CD14-positive monocyte (primary cell): Measurements from ENCODE around the gene PNMA6E. TPM values are rescaled to one million over a fixed set of nuclear protein-coding genes. Genes with fewer than 3 reads are reported as not detected.

ENCODE experiments used
- DNase-seq, 3 donors: peaks; one replicate each; pipeline ENCODE4 v3.0.0-alpha.2; 2011 to 2022
- H2AFZ ChIP-seq: 2 replicates; pipeline ENCODE4 v1.6.0; 2012; ENCODE audit warnings: mild to moderate bottlenecking, low read depth, low read length, inconsistent platforms; ENCODE audit not compliant: insufficient read depth, poor library complexity, severe bottlenecking
- H3K27ac ChIP-seq, 2 donors: 1 replicate in 1 of 2; 2 replicates in 1 of 2; pipeline ENCODE4 v1.5.1; 2012 to 2013; ENCODE audit warnings: low read length in 2 of 2, control low read depth in 1 of 2, inconsistent platforms in 1 of 2, low read depth in 1 of 2, mild to moderate bottlenecking in 1 of 2
- H3K27me3 ChIP-seq, 2 donors: one replicate each; pipeline versions ENCODE4 v1.6.0 to v1.6.1; 2011 to 2013; ENCODE audit warnings: low read length in 2 of 2; ENCODE audit not compliant: control insufficient read depth in 2 of 2, insufficient read depth in 2 of 2
- H3K36me3 ChIP-seq, 2 donors: replicated peaks in 1 of 2; 1 replicate in 1 of 2; 2 replicates in 1 of 2; pipeline versions ENCODE4 v1.5.1 to v1.6.1; 2012 to 2013; ENCODE audit warnings: low read length in 2 of 2, control low read depth in 1 of 2, inconsistent platforms in 1 of 2, mild to moderate bottlenecking in 1 of 2; ENCODE audit not compliant: insufficient read depth in 2 of 2, control insufficient read depth in 1 of 2
- H3K4me1 ChIP-seq, 2 donors: 1 replicate in 1 of 2; 2 replicates in 1 of 2; pipeline versions ENCODE4 v1.5.1 to v1.6.1; 2012 to 2013; ENCODE audit warnings: low read length in 2 of 2, control low read depth in 1 of 2, inconsistent platforms in 1 of 2, mild to moderate bottlenecking in 1 of 2, moderate library complexity in 1 of 2; ENCODE audit not compliant: insufficient read depth in 2 of 2, control insufficient read depth in 1 of 2
- H3K4me2 ChIP-seq: replicated peaks from 2 replicates; pipeline ENCODE3; 2012; ENCODE audit warnings: low read length, moderate library complexity, mild to moderate bottlenecking; ENCODE audit not compliant: poor library complexity, severe bottlenecking; ENCODE audit errors: extremely low read depth
- H3K4me3 ChIP-seq, 3 experiments: fragments of 200-600 bp in 1 of 3; sonication (generic) in 1 of 3; replicated peaks in 1 of 3; 1 replicate in 2 of 3; 2 replicates in 1 of 3; pipeline ENCODE4 v1.5.1; 2011 to 2013; ENCODE audit warnings: low read length in 3 of 3, mild to moderate bottlenecking in 3 of 3, control low read depth in 2 of 3, low read depth in 2 of 3, inconsistent platforms in 1 of 3, moderate library complexity in 1 of 3
- H3K79me2 ChIP-seq: 2 replicates; pipeline ENCODE4 v1.6.0; 2012; ENCODE audit warnings: mild to moderate bottlenecking, control low read depth, inconsistent platforms, low read length, moderate library complexity; ENCODE audit not compliant: insufficient read depth
- H3K9ac ChIP-seq: 2 replicates; pipeline ENCODE4 v1.6.0; 2017; ENCODE audit warnings: low read length, mild to moderate bottlenecking; ENCODE audit not compliant: insufficient read depth, poor library complexity, severe bottlenecking
- H3K9me3 ChIP-seq, 2 donors: replicated peaks in 1 of 2; 1 replicate in 1 of 2; 2 replicates in 1 of 2; pipeline versions ENCODE4 v1.5.1 to v1.6.1; 2012 to 2013; ENCODE audit warnings: low read length in 2 of 2, control low read depth in 1 of 2; ENCODE audit not compliant: control insufficient read depth in 1 of 2, insufficient read depth in 1 of 2
- H4K20me1 ChIP-seq: 2 replicates; pipeline ENCODE4 v1.6.0; 2012; ENCODE audit warnings: mild to moderate bottlenecking, low read length, control low read depth, moderate library complexity; ENCODE audit not compliant: insufficient read depth
- H3K27ac Mint-ChIP-seq, 7 donors: one replicate each; pipeline ENCODE4 v1.8.0; 2020; ENCODE audit warnings: mild to moderate bottlenecking in 7 of 7, mixed read lengths in 7 of 7, moderate library complexity in 6 of 7, inconsistent platforms in 2 of 7
- H3K27me3 Mint-ChIP-seq, 3 donors: one replicate each; pipeline ENCODE4 v1.8.0; 2021 to 2022; ENCODE audit warnings: low read depth in 3 of 3, mild to moderate bottlenecking in 3 of 3, mixed read lengths in 3 of 3, moderate library complexity in 3 of 3, inconsistent platforms in 1 of 3
- H3K36me3 Mint-ChIP-seq, 2 donors: one replicate each; pipeline ENCODE4 v1.8.0; 2020; ENCODE audit warnings: mixed read lengths in 2 of 2, inconsistent platforms in 1 of 2, mild to moderate bottlenecking in 1 of 2
- H3K4me1 Mint-ChIP-seq: one replicate; pipeline ENCODE4 v1.8.0; 2020; ENCODE audit warnings: mild to moderate bottlenecking, mixed read lengths
- H3K4me3 Mint-ChIP-seq, 2 donors: one replicate each; pipeline ENCODE4 v1.8.0; 2020; ENCODE audit warnings: mild to moderate bottlenecking in 2 of 2, mixed read lengths in 2 of 2, moderate library complexity in 1 of 2
- H3K9me3 Mint-ChIP-seq, 7 donors: one replicate each; pipeline ENCODE4 v1.8.0; 2020 to 2022; ENCODE audit warnings: mixed read lengths in 7 of 7, mild to moderate bottlenecking in 6 of 7, moderate library complexity in 6 of 7, inconsistent platforms in 2 of 7
- WGBS: methylation state at CpG from one replicate; pipeline ENCODE4 v1.1.5; 2013; ENCODE audit warnings: missing lambda C conversion rate; ENCODE audit not compliant: insufficient coverage; 5-methylcytosine and 5-hydroxymethylcytosine counted together
- intact Hi-C, 2 donors: fragments of 100-400 bp; cut with micrococcal nuclease; formaldehyde crosslinking; loops; one replicate each; pipeline versions ENCODE4 v1.15.0 to v1.15.1; 2023
- polyA plus RNA-seq, 3 donors: library from polyadenylated mRNA; depleted of rRNA in 1 of 3; unstranded in 2 of 3; stranded (reverse) in 1 of 3; fragments of 300-500 nt in 2 of 3; fragments of >200 nt in 1 of 3; fragmentation: Illumina TruSeq in 2 of 3; gene quantifications; 1 replicate in 2 of 3; 2 replicates in 1 of 3; pipeline ENCODE4 v1.2.3, GENCODE V29; 2012 to 2021
- TF ChIP-seq, protein P1 (sequence below): fragments of 200-600 bp; IDR thresholded peaks from one replicate; pipeline ENCODE4 v1.8.0; 2022; ENCODE audit warnings: antibody characterized with exemption, mild to moderate bottlenecking

PNMA6E gene
- polyA plus RNA-seq, 3 donors: not detected

- Mint-ChIP-seq H3K27ac (peak overlapping the region in 2 of 7 donors; percentile 18 to 68), H3K4me1 (no peaks in the 10 kb centered on the region), H3K4me3 (no peak overlapping the region), H3K27me3 (peaks cover 0 to 9% (median 3%) of the 10 kb centered on the region in 3 donors), H3K36me3 (peaks cover 16 to 23% of the 10 kb centered on the region in 2 donors), H3K9me3 (no peaks in the 10 kb centered on the region)
- no peaks in the 10 kb centered on the region for H3K27me3 ChIP-seq
- H3K4me3 ChIP-seq: no peak overlapping the region
- no peak overlapping the region for H3K27ac ChIP-seq
- 93% methylated on average over 9 of the region's 17 CpGs for whole genome bisulfite sequencing
- H3K4me1 ChIP-seq: no peaks in the 10 kb centered on the region
- no peak overlapping the region for H3K4me2 ChIP-seq
- no peak for DNase-seq
- H3K36me3 ChIP-seq: peaks cover 21 to 29% of the 10 kb centered on the region in 2 donors
- no peak overlapping the region for H2AFZ ChIP-seq
- no peaks in the 10 kb centered on the region for H3K9me3 ChIP-seq
- TF ChIP-seq, protein P1, sequence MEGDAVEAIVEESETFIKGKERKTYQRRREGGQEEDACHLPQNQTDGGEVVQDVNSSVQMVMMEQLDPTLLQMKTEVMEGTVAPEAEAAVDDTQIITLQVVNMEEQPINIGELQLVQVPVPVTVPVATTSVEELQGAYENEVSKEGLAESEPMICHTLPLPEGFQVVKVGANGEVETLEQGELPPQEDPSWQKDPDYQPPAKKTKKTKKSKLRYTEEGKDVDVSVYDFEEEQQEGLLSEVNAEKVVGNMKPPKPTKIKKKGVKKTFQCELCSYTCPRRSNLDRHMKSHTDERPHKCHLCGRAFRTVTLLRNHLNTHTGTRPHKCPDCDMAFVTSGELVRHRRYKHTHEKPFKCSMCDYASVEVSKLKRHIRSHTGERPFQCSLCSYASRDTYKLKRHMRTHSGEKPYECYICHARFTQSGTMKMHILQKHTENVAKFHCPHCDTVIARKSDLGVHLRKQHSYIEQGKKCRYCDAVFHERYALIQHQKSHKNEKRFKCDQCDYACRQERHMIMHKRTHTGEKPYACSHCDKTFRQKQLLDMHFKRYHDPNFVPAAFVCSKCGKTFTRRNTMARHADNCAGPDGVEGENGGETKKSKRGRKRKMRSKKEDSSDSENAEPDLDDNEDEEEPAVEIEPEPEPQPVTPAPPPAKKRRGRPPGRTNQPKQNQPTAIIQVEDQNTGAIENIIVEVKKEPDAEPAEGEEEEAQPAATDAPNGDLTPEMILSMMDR: no peak
- no peaks in the 10 kb centered on the region for H4K20me1 ChIP-seq
- no peak overlapping the region for H3K9ac ChIP-seq
- no peaks in the 10 kb centered on the region for H3K79me2 ChIP-seq
- intact Hi-C loops: no loop called here
Measured at GRCh38 chrX:153446950-153447580, 45.9 kb upstream of the PNMA6E start.

DNA sequence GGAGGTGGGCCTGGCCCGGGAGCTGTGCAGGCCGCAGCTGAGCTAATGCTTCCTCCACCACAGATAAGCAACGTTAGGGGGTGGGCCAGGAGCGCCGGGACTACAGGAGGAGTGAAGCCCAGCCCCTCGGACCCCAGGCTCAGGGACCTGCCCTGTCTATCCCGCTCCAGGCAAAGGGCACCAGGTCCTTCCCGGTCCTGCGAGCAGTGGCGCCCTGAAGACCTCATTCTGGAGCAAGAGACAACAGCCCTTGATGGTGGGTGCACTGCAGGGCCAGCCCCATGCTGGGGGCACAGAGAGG, 45.4 kb upstream of the PNMA6E start:
- intact Hi-C loops: no loop called here
- no peaks in the 10 kb centered on the region for H4K20me1 ChIP-seq
- Mint-ChIP-seq H3K4me3 (no peak overlapping the region), H3K36me3 (peaks cover 13 to 20% of the 10 kb centered on the region in 2 donors), H3K27me3 (peaks cover 0 to 9% (median 3%) of the 10 kb centered on the region in 3 donors), H3K4me1 (no peaks in the 10 kb centered on the region), H3K27ac (peak overlapping the region in 1 of 7 donors; percentile 72), H3K9me3 (no peaks in the 10 kb centered on the region)
- H3K4me1 ChIP-seq: no peaks in the 10 kb centered on the region
- 68% methylated on average over 6 of the region's 10 CpGs for WGBS
- no peak overlapping the region for H2AFZ ChIP-seq
- TF ChIP-seq, protein P1: no peak
- H3K79me2 ChIP-seq: no peaks in the 10 kb centered on the region
- DNase-seq: no peak
- H3K9me3 ChIP-seq: no peaks in the 10 kb centered on the region
- H3K9ac ChIP-seq: no peak overlapping the region
- H3K36me3 ChIP-seq: peaks cover 19 to 24% of the 10 kb centered on the region in 2 donors
- H3K4me3 ChIP-seq: no peak overlapping the region
- no peak overlapping the region for H3K4me2 ChIP-seq
- no peaks in the 10 kb centered on the region for H3K27me3 ChIP-seq
- H3K27ac ChIP-seq: no peak overlapping the region
